Measurements from ENCODE around the gene ORC5. TPM values are rescaled to one million over a fixed set of nuclear protein-coding genes. Genes with fewer than 3 reads are reported as not detected.

The ORC5 gene
- total RNA-seq, 1 donor from 2014 or later: 23.0 TPM

DNA sequence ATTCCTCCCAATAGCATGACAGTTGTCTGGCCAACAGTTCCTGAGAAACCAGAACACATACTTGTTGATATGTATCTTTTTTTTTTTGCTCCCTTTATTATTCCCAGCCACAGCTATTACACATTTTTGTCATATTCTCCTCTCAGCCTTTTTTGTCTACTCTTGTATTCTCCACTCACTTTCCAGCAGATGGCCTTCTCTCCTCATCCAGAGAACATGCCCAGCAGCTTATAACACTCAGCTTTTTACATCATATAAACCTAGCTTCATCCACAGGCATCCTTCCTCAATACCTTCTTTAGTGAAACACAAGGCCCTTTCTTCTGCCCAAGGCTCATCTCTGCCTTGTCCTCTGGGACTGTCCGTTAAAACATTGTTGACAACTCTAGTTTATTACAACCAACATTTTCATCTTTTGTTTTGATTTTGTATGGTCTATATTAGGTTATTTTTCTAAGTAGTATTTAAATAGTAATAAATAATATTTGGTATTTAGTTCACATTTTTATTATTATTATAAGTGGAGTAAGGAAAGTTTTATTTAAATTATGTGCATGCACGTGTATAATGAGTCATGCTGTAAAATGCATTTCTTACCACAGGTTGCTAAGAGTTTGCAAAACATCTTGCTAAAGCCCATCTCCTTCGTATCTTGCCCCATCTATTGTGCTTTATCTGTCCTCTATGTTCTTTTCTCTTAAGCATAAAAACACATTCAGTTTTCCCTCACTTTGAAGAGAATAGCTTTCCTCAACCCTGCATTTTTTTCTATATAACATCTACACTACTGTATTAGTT is 101.5 kb downstream of the ORC5 start:
- H3K4me1 ChIP-seq (ENCODE audit: insufficient read depth, low read length): no peaks in the 10 kb centered on the region
- Mint-ChIP-seq H3K27me3 (ENCODE audit: low read depth, unreplicated experiment) (peaks cover 2% of the 10 kb centered on the region), H3K27ac (ENCODE audit: unreplicated experiment) (no peak overlapping the region), H3K4me3 (ENCODE audit: unreplicated experiment) (no peak overlapping the region), H3K4me1 (ENCODE audit: low read depth, unreplicated experiment) (no peaks in the 10 kb centered on the region), H3K9me3 (ENCODE audit: unreplicated experiment) (no peaks in the 10 kb centered on the region), H3K36me3 (ENCODE audit: low read depth, unreplicated experiment) (no peaks in the 10 kb centered on the region)
- TF ChIP-seq EZH2 (IDR thresholded peaks at IDR 0.05; ENCODE audit: insufficient read depth, low read length): no peak
- TF ChIP-seq, protein P1, sequence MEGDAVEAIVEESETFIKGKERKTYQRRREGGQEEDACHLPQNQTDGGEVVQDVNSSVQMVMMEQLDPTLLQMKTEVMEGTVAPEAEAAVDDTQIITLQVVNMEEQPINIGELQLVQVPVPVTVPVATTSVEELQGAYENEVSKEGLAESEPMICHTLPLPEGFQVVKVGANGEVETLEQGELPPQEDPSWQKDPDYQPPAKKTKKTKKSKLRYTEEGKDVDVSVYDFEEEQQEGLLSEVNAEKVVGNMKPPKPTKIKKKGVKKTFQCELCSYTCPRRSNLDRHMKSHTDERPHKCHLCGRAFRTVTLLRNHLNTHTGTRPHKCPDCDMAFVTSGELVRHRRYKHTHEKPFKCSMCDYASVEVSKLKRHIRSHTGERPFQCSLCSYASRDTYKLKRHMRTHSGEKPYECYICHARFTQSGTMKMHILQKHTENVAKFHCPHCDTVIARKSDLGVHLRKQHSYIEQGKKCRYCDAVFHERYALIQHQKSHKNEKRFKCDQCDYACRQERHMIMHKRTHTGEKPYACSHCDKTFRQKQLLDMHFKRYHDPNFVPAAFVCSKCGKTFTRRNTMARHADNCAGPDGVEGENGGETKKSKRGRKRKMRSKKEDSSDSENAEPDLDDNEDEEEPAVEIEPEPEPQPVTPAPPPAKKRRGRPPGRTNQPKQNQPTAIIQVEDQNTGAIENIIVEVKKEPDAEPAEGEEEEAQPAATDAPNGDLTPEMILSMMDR (IDR thresholded peaks at IDR 0.05; ENCODE audit: insufficient read depth, low read depth, low read length): no peak
- no peaks in the 10 kb centered on the region for H3K36me3 ChIP-seq (ENCODE audit: insufficient read depth, low read length)
- no peaks in the 10 kb centered on the region for H4K20me1 ChIP-seq (ENCODE audit: insufficient read depth, low read length)
- H3K4me3 ChIP-seq (ENCODE audit: insufficient read depth, low read depth, low read length): no peak overlapping the region
- no peak overlapping the region for H3K27ac ChIP-seq (ENCODE audit: low read depth, low read length)
- H3K4me2 ChIP-seq (ENCODE audit: low read length): no peak overlapping the region
- H3K9me3 ChIP-seq (ENCODE audit: insufficient read depth, low read depth, low read length): no peaks in the 10 kb centered on the region
- no peaks in the 10 kb centered on the region for H3K79me2 ChIP-seq (ENCODE audit: insufficient read depth, low read length)
- no peak overlapping the region for H2AFZ ChIP-seq (ENCODE audit: low read depth, low read length)
- H3K27me3 ChIP-seq (ENCODE audit: insufficient read depth, low read length): no peaks in the 10 kb centered on the region
- DNase-seq (ENCODE audit: low read depth) (no peak), FAIRE-seq (no peak)
- H3K9ac ChIP-seq (ENCODE audit: low read length): no peak overlapping the region

DNA sequence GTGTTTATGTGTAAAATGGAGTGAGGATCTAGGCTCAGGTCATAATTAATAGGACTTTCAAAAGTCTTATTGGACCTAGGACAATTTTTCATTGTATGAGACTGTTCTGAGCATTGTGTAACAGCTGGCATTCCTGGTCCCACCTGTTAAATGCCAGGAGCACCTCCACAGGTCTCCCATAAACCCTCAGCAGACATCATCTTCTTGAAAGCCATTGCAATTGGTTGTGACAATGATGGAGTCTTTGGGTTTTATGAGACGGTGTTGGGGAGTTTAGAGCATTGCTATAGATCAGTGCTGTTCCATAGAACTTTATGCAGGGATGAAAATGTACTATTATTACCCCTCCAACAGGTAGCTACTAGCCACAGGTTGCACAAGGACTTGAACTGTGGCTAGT is 108.9 kb downstream of the ORC5 start:
- H3K4me1 Mint-ChIP-seq (ENCODE audit: low read depth, unreplicated experiment): no peaks in the 10 kb centered on the region
- no peaks in the 10 kb centered on the region for H3K36me3 ChIP-seq (ENCODE audit: insufficient read depth, low read length)
- H3K79me2 ChIP-seq (ENCODE audit: insufficient read depth, low read length): no peaks in the 10 kb centered on the region
- peaks cover 2% of the 10 kb centered on the region for H3K9me3 Mint-ChIP-seq (ENCODE audit: unreplicated experiment)
- no peaks in the 10 kb centered on the region for H3K27me3 ChIP-seq (ENCODE audit: insufficient read depth, low read length)
- H3K9ac ChIP-seq (ENCODE audit: low read length): no peak overlapping the region
- H4K20me1 ChIP-seq (ENCODE audit: insufficient read depth, low read length): no peaks in the 10 kb centered on the region
- no peak overlapping the region for H3K27ac Mint-ChIP-seq (ENCODE audit: unreplicated experiment)
- H2AFZ ChIP-seq (ENCODE audit: low read depth, low read length): no peak overlapping the region
- FAIRE-seq: no peak
- DNase-seq (ENCODE audit: low read depth): no peak
- H3K4me3 ChIP-seq (ENCODE audit: insufficient read depth, low read depth, low read length): no peak overlapping the region
- TF ChIP-seq, protein P1 (IDR thresholded peaks at IDR 0.05; ENCODE audit: insufficient read depth, low read depth, low read length): no peak
- no peak for TF ChIP-seq EZH2 (IDR thresholded peaks at IDR 0.05; ENCODE audit: insufficient read depth, low read length)
- peaks cover 5% of the 10 kb centered on the region for H3K27me3 Mint-ChIP-seq (ENCODE audit: low read depth, unreplicated experiment)
- no peak overlapping the region for H3K4me3 Mint-ChIP-seq (ENCODE audit: unreplicated experiment)
- no peaks in the 10 kb centered on the region for H3K36me3 Mint-ChIP-seq (ENCODE audit: low read depth, unreplicated experiment)
- no peak overlapping the region for H3K27ac ChIP-seq (ENCODE audit: low read depth, low read length)
- H3K4me2 ChIP-seq (ENCODE audit: low read length): no peak overlapping the region
- no peaks in the 10 kb centered on the region for H3K4me1 ChIP-seq (ENCODE audit: insufficient read depth, low read length)
- H3K9me3 ChIP-seq (ENCODE audit: insufficient read depth, low read depth, low read length): no peaks in the 10 kb centered on the region

DNA sequence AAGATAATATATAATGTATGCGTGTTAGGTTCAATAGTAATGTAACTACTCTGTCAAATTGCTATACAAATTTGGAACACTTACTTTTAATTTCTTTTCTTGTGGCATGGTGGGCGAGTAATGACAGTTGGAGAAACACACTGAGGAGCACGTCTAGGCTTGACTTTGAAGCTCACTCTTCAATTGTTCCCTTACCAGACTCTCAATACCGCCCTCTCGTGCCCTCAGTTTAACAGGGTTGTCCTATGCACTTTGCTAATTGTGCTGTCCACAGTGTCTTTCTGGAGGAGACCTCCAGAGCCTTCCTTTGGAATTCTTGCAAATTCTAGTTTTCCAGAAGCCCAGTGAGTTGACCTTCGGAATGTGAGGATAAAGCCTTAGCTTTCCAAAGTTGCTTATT is 111.1 kb downstream of the ORC5 start:
- H3K79me2 ChIP-seq (ENCODE audit: insufficient read depth, low read length): no peaks in the 10 kb centered on the region
- Mint-ChIP-seq H3K27me3 (ENCODE audit: low read depth, unreplicated experiment) (peaks cover 4% of the 10 kb centered on the region), H3K9me3 (ENCODE audit: unreplicated experiment) (peaks cover 2% of the 10 kb centered on the region), H3K4me1 (ENCODE audit: low read depth, unreplicated experiment) (no peaks in the 10 kb centered on the region), H3K27ac (ENCODE audit: unreplicated experiment) (no peak overlapping the region), H3K4me3 (ENCODE audit: unreplicated experiment) (no peak overlapping the region), H3K36me3 (ENCODE audit: low read depth, unreplicated experiment) (no peaks in the 10 kb centered on the region)
- H3K9me3 ChIP-seq (ENCODE audit: insufficient read depth, low read depth, low read length): no peaks in the 10 kb centered on the region
- no peak for DNase-seq (ENCODE audit: low read depth)
- H2AFZ ChIP-seq (ENCODE audit: low read depth, low read length): no peak overlapping the region
- H3K27ac ChIP-seq (ENCODE audit: low read depth, low read length): no peak overlapping the region
- H3K9ac ChIP-seq (ENCODE audit: low read length): no peak overlapping the region
- no peaks in the 10 kb centered on the region for H3K27me3 ChIP-seq (ENCODE audit: insufficient read depth, low read length)
- TF ChIP-seq, protein P1 (IDR thresholded peaks at IDR 0.05; ENCODE audit: insufficient read depth, low read depth, low read length): no peak
- TF ChIP-seq EZH2 (IDR thresholded peaks at IDR 0.05; ENCODE audit: insufficient read depth, low read length): no peak
- no peaks in the 10 kb centered on the region for H4K20me1 ChIP-seq (ENCODE audit: insufficient read depth, low read length)
- FAIRE-seq: no peak
- no peak overlapping the region for H3K4me2 ChIP-seq (ENCODE audit: low read length)
- no peak overlapping the region for H3K4me3 ChIP-seq (ENCODE audit: insufficient read depth, low read depth, low read length)
- H3K4me1 ChIP-seq (ENCODE audit: insufficient read depth, low read length): no peaks in the 10 kb centered on the region
- no peaks in the 10 kb centered on the region for H3K36me3 ChIP-seq (ENCODE audit: insufficient read depth, low read length)
